Fibroblast of lung (primary cell): ENCODE measurements around the gene NUDT3. TPM values are rescaled to one million over a fixed set of nuclear protein-coding genes. Genes with fewer than 3 reads are reported as not detected.
A peak's percentile ranks its signal among the peaks of the same experiment; 100 is the strongest.

Experiments used
- DNase-seq, 2 donors: peaks; one replicate each; pipeline versions ENCODE4 v3.0.0 to v3.0.0-alpha.2; 2010; ENCODE audit warnings: low read depth in 2 of 2
- H2AFZ ChIP-seq: 2 replicates; pipeline ENCODE4 v1.5.1; 2012; ENCODE audit warnings: low read length, control low read depth, inconsistent platforms
- H3K27ac ChIP-seq: 2 replicates; pipeline ENCODE4 v1.5.1; 2011; ENCODE audit warnings: low read length, control low read depth; ENCODE audit not compliant: insufficient read depth
- H3K27me3 ChIP-seq: 2 replicates; pipeline ENCODE4 v1.5.1; 2011; ENCODE audit warnings: mild to moderate bottlenecking, low read length; ENCODE audit not compliant: control insufficient read depth, insufficient read depth
- H3K36me3 ChIP-seq: 2 replicates; pipeline ENCODE4 v1.5.1; 2011; ENCODE audit warnings: low read length; ENCODE audit not compliant: control insufficient read depth, insufficient read depth
- H3K4me1 ChIP-seq: 2 replicates; pipeline ENCODE4 v1.5.1; 2011; ENCODE audit warnings: low read length; ENCODE audit not compliant: control insufficient read depth, insufficient read depth; ENCODE audit errors: extremely low read depth
- H3K4me2 ChIP-seq: 2 replicates; pipeline ENCODE4 v1.5.1; 2011; ENCODE audit warnings: low read length, control low read depth; ENCODE audit not compliant: insufficient read depth; ENCODE audit errors: extremely low read depth
- H3K4me3 ChIP-seq, 4 experiments: fragments of 200-600 bp in 1 of 4; sonication (generic) in 1 of 4; replicated peaks in 1 of 4; 2 replicates each; pipeline ENCODE4 v1.5.1; 2011 to 2016; ENCODE audit warnings: low read length in 4 of 4, low read depth in 3 of 4, mild to moderate bottlenecking in 3 of 4, control low read depth in 2 of 4, inconsistent platforms in 1 of 4, mixed read lengths in 1 of 4; ENCODE audit not compliant: insufficient read depth in 1 of 4; ENCODE audit errors: control extremely low read depth in 1 of 4
- H3K79me2 ChIP-seq: 2 replicates; pipeline ENCODE4 v1.5.1; 2012; ENCODE audit warnings: mild to moderate bottlenecking, low read length, inconsistent platforms; ENCODE audit not compliant: control insufficient read depth, insufficient read depth
- H3K9ac ChIP-seq: 2 replicates; pipeline ENCODE4 v1.5.1; 2011; ENCODE audit warnings: mild to moderate bottlenecking, low read length, control low read depth; ENCODE audit not compliant: insufficient read depth
- H3K9me3 ChIP-seq: 2 replicates; pipeline ENCODE4 v1.5.1; 2012; ENCODE audit warnings: low read depth, low read length; ENCODE audit not compliant: control insufficient read depth, insufficient read depth
- H4K20me1 ChIP-seq: 2 replicates; pipeline ENCODE4 v1.5.1; 2011; ENCODE audit warnings: low read length; ENCODE audit not compliant: control insufficient read depth, insufficient read depth; ENCODE audit errors: extremely low read depth
- EZH2 ChIP-seq: IDR thresholded peaks from 2 replicates; pipeline ENCODE4 v1.5.1; 2012; ENCODE audit warnings: low read length, control low read depth, mild to moderate bottlenecking; ENCODE audit errors: missing control alignments
- polyA plus RNA-seq, 2 donors: library from polyadenylated mRNA; depleted of rRNA in 1 of 2; stranded (reverse) in 1 of 2; unstranded in 1 of 2; fragments of >200 nt; gene quantifications; 2 replicates each; pipeline ENCODE4 v1.2.1, GENCODE V29; 2011 to 2012; ENCODE audit warnings: missing spikeins in 1 of 2
- total RNA-seq: library from RNA; depleted of rRNA; stranded (reverse); fragments of >200 nt; gene quantifications from 2 replicates; pipeline ENCODE4 v1.2.1, GENCODE V29; 2014
- TF ChIP-seq, protein P1 (sequence below), 2 donors: IDR thresholded peaks in 1 of 2; conservative IDR thresholded peaks in 1 of 2; 1 replicate in 1 of 2; 2 replicates in 1 of 2; pipeline ENCODE4 v1.5.1; 2011 to 2012; ENCODE audit warnings: low read length in 2 of 2, control low read depth in 1 of 2, inconsistent platforms in 1 of 2, low read depth in 1 of 2, mild to moderate bottlenecking in 1 of 2

NUDT3 gene
- total and polyA plus RNA-seq, 2 donors (not counting 1 experiment from before 2014, with no cell fraction given) = 16.0 to 27.4 TPM

DNA sequence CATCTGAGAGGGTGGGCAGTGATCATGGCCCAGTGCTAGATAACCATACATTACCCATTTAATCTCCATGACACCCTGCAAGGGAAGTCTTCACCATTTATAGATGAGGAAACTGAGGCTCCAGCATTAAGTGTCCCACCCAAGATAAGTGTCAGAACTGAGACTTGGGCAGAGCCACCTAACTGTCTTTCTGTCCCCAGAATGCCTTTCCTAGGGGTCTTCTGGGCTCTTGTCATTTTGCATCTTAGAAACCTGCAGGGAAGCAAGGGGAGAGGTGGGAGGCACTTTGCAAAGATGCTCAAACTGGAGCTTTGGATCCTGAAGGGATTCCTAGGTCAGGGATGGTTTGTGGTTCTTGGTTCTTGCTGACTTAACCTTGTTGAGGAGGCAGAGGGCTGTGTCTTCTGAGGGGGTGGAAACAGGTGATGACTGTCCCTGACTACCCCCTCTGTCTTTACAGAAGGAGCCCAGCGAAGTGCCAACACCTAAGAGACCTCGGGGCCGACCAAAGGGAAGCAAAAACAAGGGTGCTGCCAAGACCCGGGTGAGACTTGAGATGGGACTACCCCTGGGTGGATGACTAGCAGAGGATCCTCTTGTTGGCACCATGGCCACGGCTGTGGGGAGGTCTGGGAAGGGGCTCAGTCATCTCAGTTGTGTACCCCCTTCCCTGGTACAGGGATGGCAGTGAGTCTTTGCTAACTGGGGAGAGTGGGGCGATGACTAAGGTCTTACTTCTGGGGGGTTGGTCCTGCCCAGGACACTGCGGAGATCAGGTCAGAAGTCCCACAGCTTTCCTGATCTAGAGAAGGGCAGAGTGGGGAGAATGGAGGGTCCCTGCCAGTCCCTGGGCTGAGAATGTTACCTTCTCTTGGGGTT lies 150.0 kb downstream of the NUDT3 start:
- no peak overlapping the region for H2AFZ ChIP-seq
- H3K4me1 ChIP-seq = peaks cover 37% of the 10 kb centered on the region
- H3K9ac ChIP-seq = no peak overlapping the region
- TF ChIP-seq, protein P1, sequence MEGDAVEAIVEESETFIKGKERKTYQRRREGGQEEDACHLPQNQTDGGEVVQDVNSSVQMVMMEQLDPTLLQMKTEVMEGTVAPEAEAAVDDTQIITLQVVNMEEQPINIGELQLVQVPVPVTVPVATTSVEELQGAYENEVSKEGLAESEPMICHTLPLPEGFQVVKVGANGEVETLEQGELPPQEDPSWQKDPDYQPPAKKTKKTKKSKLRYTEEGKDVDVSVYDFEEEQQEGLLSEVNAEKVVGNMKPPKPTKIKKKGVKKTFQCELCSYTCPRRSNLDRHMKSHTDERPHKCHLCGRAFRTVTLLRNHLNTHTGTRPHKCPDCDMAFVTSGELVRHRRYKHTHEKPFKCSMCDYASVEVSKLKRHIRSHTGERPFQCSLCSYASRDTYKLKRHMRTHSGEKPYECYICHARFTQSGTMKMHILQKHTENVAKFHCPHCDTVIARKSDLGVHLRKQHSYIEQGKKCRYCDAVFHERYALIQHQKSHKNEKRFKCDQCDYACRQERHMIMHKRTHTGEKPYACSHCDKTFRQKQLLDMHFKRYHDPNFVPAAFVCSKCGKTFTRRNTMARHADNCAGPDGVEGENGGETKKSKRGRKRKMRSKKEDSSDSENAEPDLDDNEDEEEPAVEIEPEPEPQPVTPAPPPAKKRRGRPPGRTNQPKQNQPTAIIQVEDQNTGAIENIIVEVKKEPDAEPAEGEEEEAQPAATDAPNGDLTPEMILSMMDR (conservative IDR thresholded peaks at IDR 0.05 in 1 of 2, IDR thresholded peaks at IDR 0.05 in 1 of 2; ENCODE audit: low read depth in 1 of 2, low read length in 2 of 2) = no peak
- TF ChIP-seq EZH2 = no peak
- H3K79me2 ChIP-seq = peaks cover 42% of the 10 kb centered on the region
- no peaks in the 10 kb centered on the region for H3K27me3 ChIP-seq
- peaks cover 12% of the 10 kb centered on the region for H3K36me3 ChIP-seq
- H3K9me3 ChIP-seq = no peaks in the 10 kb centered on the region
- no peak for DNase-seq
- peak overlapping the region; percentile 46 for H3K4me2 ChIP-seq
- no peaks in the 10 kb centered on the region for H4K20me1 ChIP-seq
- H3K4me3 ChIP-seq = no peak overlapping the region
- H3K27ac ChIP-seq = peak overlapping the region; percentile 92

DNA sequence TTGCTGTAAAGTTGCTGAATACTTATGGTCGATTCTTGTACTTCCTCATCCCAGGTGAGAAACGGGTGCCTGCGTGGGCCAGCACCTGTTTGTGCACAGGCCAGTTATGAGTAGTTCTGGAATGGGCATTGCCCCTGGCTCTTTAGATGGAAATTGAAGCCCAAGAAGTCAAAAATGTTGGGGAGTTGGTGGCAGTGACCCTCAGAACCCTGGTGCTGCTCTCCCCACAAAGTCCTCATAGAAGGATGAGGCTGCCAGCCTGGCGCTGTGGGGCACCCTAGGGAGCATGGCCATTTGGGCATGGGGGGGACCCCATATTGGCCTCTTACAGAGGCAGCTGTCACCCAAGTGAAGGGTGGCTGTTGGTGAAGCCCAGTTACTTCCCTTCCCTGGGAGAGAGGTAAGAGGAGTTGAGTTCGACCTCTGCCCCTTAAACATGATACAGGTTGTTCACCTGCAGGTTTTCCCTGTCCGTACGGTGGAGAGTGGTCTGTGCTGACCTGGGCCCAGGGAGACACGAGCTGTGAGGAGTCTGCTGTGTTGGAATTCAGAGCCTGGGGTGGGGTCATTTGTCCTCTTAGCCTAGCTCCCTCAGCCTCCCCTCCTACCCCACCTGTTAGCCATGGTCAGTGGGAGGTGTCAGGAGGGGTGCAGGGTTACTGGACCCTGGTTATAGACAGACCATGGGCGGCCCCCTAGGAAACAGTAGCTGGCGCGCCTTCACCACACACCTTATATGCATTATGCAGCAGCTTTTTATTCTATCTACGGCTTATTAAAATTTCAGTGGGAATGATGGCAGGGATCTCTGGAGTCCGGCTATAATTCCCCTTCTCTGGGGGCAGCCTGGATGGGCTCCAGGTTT lies 150.9 kb downstream of the NUDT3 start:
- H3K36me3 ChIP-seq = peaks cover 10% of the 10 kb centered on the region
- no peak overlapping the region for H2AFZ ChIP-seq
- no peak overlapping the region for H3K27ac ChIP-seq
- H3K4me3 ChIP-seq = no peak overlapping the region
- peaks cover 32% of the 10 kb centered on the region for H3K4me1 ChIP-seq
- H3K9me3 ChIP-seq = no peaks in the 10 kb centered on the region
- H3K4me2 ChIP-seq = peak overlapping the region; percentile 23
- H4K20me1 ChIP-seq = no peaks in the 10 kb centered on the region
- DNase-seq = no peak
- H3K9ac ChIP-seq = no peak overlapping the region
- no peaks in the 10 kb centered on the region for H3K27me3 ChIP-seq
- no peak for TF ChIP-seq EZH2
- TF ChIP-seq, protein P1 (conservative IDR thresholded peaks at IDR 0.05 in 1 of 2, IDR thresholded peaks at IDR 0.05 in 1 of 2; ENCODE audit: low read depth in 1 of 2, low read length in 2 of 2) = no peak
- peaks cover 41% of the 10 kb centered on the region for H3K79me2 ChIP-seq
